GM23248 (cell line): Measurements from ENCODE around the gene GALNT10.

Experiments used
- EZH2 ChIP-seq: fragments of 200-600 bp; sonication (generic); IDR thresholded peaks from 2 replicates; pipeline ENCODE4 v1.6.1; 2018; ENCODE audit warnings: antibody characterized with exemption, mild to moderate bottlenecking; ENCODE audit not compliant: insufficient read depth, poor library complexity, severe bottlenecking
- EZH2phosphoT487 ChIP-seq: fragments of 200-600 bp; sonication (generic); IDR thresholded peaks from 2 replicates; pipeline ENCODE4 v1.6.1; 2018; ENCODE audit warnings: antibody characterized with exemption, moderate library complexity, mild to moderate bottlenecking, low read depth; ENCODE audit not compliant: insufficient read depth

GRCh38 chr5:154202379-154203260 is 12.1 kb downstream of the GALNT10 start:
- TF ChIP-seq EZH2phosphoT487 (no peak), EZH2 (no peak)
